ENCODE results near the gene ADAMTS8.

DNA sequence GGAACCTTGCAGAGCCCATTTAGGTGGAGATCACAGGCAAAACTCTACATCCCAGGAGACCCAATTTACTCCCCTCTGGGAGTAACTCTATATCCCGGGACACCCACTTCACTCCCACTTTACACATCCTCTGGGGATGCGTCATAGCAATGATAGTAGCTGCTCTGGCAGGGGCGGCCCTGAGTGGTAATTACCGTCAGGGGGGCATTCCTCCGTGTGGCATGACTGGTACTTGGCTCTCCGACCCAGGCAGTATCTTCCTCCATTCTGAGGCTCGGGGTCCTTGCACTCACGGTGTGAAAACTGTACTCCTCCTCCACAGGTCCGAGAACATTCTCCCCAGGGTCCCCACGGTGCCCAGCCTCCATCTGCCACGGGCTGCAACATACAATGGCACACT is 17.2 kb downstream of the ADAMTS8 start:
- no peak for TF ChIP-seq POLR2AphosphoS5 (IDR thresholded peaks at IDR 0.05; ENCODE audit: low read depth, low read length)
- TF ChIP-seq TAF1 (IDR thresholded peaks at IDR 0.05; ENCODE audit: borderline replicate concordance, insufficient read depth, low read length): no peak
- TF ChIP-seq SIN3A (IDR thresholded peaks at IDR 0.05; ENCODE audit: borderline replicate concordance, insufficient read depth, low read length): no peak
- TF ChIP-seq, protein P1, sequence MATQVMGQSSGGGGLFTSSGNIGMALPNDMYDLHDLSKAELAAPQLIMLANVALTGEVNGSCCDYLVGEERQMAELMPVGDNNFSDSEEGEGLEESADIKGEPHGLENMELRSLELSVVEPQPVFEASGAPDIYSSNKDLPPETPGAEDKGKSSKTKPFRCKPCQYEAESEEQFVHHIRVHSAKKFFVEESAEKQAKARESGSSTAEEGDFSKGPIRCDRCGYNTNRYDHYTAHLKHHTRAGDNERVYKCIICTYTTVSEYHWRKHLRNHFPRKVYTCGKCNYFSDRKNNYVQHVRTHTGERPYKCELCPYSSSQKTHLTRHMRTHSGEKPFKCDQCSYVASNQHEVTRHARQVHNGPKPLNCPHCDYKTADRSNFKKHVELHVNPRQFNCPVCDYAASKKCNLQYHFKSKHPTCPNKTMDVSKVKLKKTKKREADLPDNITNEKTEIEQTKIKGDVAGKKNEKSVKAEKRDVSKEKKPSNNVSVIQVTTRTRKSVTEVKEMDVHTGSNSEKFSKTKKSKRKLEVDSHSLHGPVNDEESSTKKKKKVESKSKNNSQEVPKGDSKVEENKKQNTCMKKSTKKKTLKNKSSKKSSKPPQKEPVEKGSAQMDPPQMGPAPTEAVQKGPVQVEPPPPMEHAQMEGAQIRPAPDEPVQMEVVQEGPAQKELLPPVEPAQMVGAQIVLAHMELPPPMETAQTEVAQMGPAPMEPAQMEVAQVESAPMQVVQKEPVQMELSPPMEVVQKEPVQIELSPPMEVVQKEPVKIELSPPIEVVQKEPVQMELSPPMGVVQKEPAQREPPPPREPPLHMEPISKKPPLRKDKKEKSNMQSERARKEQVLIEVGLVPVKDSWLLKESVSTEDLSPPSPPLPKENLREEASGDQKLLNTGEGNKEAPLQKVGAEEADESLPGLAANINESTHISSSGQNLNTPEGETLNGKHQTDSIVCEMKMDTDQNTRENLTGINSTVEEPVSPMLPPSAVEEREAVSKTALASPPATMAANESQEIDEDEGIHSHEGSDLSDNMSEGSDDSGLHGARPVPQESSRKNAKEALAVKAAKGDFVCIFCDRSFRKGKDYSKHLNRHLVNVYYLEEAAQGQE (IDR thresholded peaks at IDR 0.05; ENCODE audit: insufficient read depth in 1 of 2, low read depth in 2 of 2, low read length in 2 of 2): no peak
- TF ChIP-seq FOXP2 (optimal IDR thresholded peaks at IDR 0.05; ENCODE audit: borderline replicate concordance, extremely low read depth, extremely low read length, insufficient read depth): no peak

Data from PFSK-1 (cell line).